GM18907 (cell line): Measurements from ENCODE around the gene KIZ.
A peak's percentile ranks its signal among the peaks of the same experiment; 100 is the strongest.

Source experiments
- ATAC-seq: cut with Tn5 transposase; IDR thresholded peaks from one replicate; pipeline ENCODE4 v1.9.1; 2021; ENCODE audit warnings: mild to moderate bottlenecking, moderate library complexity; ENCODE audit not compliant: unreplicated experiment

KIZ gene

DNA sequence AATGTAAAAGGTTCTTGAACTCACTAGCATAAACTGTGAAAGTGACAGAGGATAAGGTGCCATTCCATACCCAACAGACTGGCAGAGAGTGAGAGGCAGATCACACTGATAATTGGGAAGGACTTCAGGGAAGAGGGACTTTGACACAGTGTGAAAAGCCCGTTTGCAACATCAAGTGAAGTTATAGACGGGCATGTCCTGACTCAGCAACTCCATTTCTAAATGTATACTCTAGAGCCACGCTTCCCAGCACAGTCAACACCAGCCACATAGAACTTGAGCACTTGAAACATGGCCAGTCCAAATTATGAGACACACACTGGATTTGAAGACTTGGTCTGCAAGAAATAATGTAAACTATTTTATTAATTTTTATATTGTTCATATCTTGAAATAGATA lies 131.3 kb downstream of the KIZ start:
- ATAC-seq: no peak

DNA sequence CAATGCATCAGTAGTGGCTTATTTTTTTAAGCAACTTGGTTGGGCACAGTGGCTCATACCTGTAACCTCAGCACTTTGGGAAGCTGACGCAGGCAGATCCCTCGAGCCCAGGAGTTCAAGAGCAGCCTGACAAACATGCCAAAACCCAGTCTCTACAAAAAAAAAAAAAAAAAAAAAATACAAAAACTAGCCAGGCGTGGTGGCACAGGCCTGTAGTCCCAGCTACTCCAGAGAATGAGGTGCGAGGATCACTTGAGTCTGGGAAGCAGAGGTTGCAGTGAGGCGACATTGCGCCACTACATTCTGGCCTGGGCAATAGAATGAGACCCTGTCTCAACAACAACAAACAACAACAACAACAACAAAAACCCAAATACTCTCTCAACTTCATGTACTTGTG lies 132.5 kb downstream of the KIZ start:
- no peak for ATAC-seq

DNA sequence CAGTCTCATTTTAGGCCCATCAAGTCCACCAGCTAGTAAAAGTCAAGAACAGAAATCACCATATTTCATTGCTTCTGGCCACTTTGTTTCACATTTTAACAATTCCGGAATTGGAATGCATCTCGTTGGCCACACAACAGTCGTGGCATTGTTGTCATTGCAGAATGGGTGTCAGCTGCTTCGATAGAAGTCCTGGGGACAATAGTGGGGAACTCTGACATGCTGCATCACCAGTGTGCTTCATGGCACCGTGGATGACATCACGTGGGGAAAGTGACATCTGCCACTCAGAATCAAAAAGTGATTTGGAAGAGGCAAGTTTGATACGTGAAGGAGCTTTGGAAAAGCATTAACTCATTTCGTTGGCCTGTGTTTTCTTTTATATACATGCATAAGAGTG lies 133.5 kb downstream of the KIZ start:
- no peak for ATAC-seq

DNA sequence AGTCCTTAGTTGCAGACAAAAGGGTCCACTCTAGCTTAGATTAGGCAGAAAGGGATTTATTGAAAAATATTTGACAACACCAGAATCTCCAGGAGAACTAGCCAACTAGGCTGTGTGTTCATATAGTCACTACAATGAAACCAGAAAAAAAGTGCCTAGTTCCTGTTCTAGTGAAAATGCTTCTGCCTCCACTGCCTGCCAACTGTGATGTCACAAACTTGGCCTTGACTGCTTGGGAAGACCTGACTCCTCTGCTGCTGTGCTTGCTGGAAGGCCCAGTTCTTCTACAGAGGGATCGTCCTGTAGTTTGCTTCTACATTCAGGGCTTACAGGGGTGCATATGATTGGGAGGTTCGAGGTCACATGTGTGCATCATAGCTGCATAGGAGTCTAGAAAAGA lies 136.9 kb downstream of the KIZ start:
- ATAC-seq: no peak

- ATAC-seq: no peak
Observed at GRCh38 chr20:21265261-21266190, 139.6 kb downstream of the KIZ start.

DNA sequence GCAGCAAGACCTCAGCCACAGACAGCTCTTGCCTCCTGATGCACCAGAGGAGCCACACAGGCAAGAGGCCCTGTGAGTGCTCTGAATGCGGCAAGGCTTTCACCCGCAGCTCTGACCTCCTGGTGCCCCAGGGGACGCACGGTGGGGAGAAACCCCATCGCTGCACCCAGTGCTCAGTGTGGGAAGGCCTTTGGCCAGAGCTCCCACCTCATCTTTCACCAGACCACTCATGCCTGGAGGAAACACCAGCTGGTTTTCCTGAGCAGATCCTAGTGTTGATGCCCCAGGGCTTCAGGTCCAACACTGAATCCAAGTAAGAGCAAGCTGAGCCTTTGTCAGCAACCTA lies 140.3 kb downstream of the KIZ start:
- ATAC-seq: no peak

DNA sequence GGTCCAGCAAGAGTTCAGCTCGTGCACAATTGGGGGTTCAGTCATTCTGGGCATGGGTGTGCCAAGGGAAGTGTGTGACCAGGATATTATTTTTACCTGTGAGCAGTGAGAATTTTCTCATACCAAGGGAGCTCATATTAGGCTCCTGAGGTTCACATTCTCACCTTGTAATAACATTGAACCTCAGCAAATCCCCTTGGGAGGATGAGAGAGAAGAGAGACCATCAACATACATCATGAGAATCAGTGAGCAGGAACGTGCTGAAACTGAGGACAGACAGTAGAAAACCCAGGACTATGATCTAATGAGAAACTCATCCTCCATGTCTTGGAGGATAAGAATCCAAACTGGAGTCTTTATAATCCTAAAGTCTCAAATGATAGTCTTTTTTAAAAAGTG lies 143.9 kb downstream of the KIZ start:
- no peak for ATAC-seq

DNA sequence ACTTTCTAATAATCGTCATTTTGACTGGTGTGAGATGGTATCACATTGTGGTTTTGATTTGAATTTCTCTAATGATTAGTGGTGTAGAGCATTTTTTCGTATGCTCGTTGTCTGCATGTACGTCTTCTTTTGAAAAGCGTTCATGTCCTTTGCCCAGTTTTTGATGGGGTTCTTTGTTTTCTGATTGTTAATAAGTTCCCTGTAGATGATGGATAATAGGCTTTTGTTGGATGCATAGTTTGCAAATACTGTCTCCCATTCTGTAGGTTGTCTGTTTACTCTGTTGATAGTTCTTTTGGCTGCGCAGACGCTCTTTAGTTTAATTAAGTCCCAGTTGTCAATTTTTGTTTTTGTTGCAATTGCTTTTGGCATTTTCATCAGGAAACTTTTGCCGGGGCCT lies 144.9 kb downstream of the KIZ start:
- no peak for ATAC-seq

- peak; percentile 49 for ATAC-seq
Observed at GRCh38 chr20:21272279-21272678, 146.4 kb downstream of the KIZ start.

GRCh38 chr20:21272679-21273078 lies 146.8 kb downstream of the KIZ start:
- peak; percentile 50 for ATAC-seq

GRCh38 chr20:21273755-21274386 lies 148.0 kb downstream of the KIZ start:
- no peak for ATAC-seq

- ATAC-seq: no peak
Observed at GRCh38 chr20:21278829-21279228, 152.9 kb downstream of the KIZ start.

DNA sequence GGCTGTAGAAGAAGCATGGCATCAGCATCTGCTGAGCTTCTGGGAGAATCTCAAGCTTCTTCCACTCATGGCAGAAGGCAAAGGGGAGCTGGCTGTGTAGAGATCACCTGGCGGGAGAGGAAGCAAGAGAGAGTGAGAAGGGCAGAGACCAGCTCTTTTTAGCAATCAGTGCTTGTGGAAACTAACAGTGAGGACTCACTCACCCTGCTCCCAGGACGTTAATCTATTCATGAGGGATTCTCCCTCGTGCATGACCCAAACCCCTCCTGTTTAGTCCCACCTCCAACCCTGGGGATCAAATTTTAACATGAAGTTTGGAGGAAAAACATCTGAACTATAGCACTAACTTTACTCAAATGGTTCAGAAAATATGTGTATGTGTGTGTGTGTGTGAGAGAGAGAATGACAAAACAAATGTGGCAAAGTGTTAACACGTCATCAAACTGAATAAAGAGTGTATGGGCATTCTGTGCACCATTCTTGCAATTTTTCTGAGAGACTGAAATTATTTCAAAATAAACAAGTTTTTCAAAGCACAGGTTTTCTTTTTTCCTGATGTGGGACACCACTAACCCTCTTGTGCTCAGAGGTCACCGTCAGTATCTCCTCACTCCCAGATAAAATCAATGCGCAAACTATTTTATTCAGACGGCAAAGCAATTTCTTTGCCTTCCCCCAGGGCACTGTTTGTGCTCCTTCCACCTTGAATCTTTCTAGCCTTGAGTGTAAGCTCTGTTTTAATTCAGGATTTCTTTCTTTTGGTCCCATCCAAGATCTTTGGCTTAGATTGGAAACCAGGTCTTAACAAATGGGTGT lies 154.0 kb downstream of the KIZ start:
- ATAC-seq: no peak

GRCh38 chr20:21280522-21281016 lies 154.7 kb downstream of the KIZ start:
- ATAC-seq: no peak

GRCh38 chr20:21286775-21287174 lies 160.9 kb downstream of the KIZ start:
- ATAC-seq: no peak

DNA sequence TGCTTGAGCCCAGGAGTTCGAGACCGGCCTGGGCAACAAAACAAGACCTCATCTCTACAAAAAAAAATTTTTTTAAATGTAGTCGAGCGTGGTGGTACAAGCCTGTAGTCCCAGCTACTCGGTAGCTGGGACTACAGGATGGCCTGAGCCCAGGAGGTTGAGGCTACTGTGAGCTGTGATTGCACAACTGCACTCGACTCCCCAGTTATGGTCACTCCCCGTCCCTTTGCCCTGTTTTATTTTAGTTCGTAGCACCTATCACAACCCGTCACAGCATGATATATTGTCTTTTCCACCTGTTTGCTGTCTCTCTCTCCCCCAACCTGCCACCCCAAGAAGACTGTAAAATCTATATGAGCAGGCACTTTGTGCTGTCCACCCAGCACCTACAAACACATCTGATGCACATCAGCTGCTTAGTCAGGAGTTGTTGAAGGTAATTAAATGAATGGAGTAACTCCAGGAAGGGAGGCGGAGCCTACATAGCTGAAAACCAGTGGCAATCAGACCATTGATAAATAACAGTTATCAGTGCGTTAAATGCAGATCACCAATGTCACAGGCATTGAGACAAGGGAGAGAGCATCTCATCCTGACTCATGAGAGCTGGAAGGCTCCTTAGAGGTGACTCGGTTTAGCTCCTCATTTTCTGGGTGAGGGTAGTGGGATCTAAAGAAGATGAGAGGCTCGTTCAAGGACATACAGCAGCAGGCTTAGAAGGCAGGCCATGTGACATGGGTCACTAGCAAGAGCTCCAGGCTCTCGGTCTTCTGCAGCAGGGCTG lies 162.9 kb downstream of the KIZ start:
- ATAC-seq: no peak

DNA sequence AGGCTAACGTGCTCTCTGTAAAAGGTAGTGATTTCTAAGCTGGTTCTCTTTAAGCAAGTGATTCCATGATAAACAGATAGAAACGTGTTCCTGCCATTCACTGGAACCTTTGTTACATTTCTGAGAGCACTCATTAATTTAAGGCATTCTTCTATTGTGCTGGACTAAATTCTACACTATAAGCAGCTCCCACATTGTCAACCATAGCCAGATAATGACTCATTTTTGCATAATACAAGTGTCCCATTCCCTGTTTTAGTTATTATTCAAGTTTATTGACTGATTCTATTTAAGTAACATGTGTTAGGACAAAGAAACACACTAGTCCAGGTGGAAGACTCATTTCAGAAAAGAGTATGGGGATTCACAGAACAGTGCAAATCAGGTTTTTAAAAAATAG lies 163.8 kb downstream of the KIZ start:
- ATAC-seq: no peak

DNA sequence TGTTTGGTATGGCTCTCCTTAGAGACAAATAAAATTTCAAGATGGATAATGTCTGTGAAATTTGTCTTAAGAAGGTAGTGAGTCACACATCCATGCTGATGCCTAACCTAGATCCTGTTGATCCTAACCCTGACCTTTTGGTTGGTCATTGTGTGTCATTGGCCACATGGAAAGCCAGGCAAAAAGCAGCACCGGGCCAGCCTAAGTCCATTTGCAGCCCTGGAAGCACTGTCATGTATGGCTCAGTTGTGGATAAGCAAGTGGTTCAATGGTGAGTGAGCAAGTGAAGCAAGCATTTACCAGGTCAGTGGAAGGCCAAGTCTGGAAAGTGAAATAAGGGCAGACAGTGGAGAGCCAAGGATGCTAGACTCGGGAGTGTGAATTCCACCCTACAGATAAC lies 165.1 kb downstream of the KIZ start:
- ATAC-seq: no peak

- no peak for ATAC-seq
Observed at GRCh38 chr20:21294755-21295154, 168.9 kb downstream of the KIZ start.
